Kasumi-1 (cell line): ENCODE results near the gene TGM2.

Source experiments
- DNase-seq, 2 experiments: peaks; one replicate each; lab custom pipeline; 2025; lab: John Stamatoyannopoulos, UW

TGM2 gene

GRCh38 chr20:38092915-38093314 is 72.2 kb downstream of the TGM2 start:
- no peak for DNase-seq

- no peak for DNase-seq
Observed at GRCh38 chr20:38092260-38092857, 72.7 kb downstream of the TGM2 start.

- no peak for DNase-seq
Observed at GRCh38 chr20:38091441-38092216, 73.4 kb downstream of the TGM2 start.

- DNase-seq, result no peak
Observed at GRCh38 chr20:38090061-38090460, 75.0 kb downstream of the TGM2 start.

- no peak for DNase-seq
Observed at GRCh38 chr20:38089500-38089899, 75.6 kb downstream of the TGM2 start.

- DNase-seq, result no peak
Observed at GRCh38 chr20:38085026-38085425, 80.0 kb downstream of the TGM2 start.

GRCh38 chr20:38084425-38084951 is 80.6 kb downstream of the TGM2 start:
- DNase-seq, result no peak

GRCh38 chr20:38083338-38084048 is 81.6 kb downstream of the TGM2 start:
- DNase-seq, result no peak

- DNase-seq, result no peak
Observed at GRCh38 chr20:38082894-38083293, 82.2 kb downstream of the TGM2 start.

GRCh38 chr20:38081575-38081974 is 83.5 kb downstream of the TGM2 start:
- DNase-seq, result no peak

- no peak for DNase-seq
Observed at GRCh38 chr20:38079353-38079752, 85.7 kb downstream of the TGM2 start.

- DNase-seq, result no peak
Observed at GRCh38 chr20:38078084-38078483, 87.0 kb downstream of the TGM2 start.
